Activated naive CD4-positive, alpha-beta T cell treated with anti-CD3 and anti-CD28 coated beads, Interleukin-2, amount 10 ng/mL, durations not matched to agents 7 days and 5 days (primary cell): ENCODE data around the gene RBM20.

Source experiments
- CTCF ChIA-PET: fragments of 350-600 bp; sonication (Branson Sonifier 250); formaldehyde crosslinking; loops from one replicate; lab custom pipeline; 2021; ENCODE audit warnings: antibody characterized with exemption; lab: Charles Lee
- DNase-seq: peaks from one replicate; pipeline ENCODE4 v3.0.0-alpha.2; 2020
- H3K27ac Mint-ChIP-seq: one replicate; pipeline ENCODE4 v1.8.0; 2021; ENCODE audit warnings: mild to moderate bottlenecking, moderate library complexity, mixed read lengths
- H3K27me3 Mint-ChIP-seq: one replicate; pipeline ENCODE4 v1.8.0; 2021; ENCODE audit warnings: mild to moderate bottlenecking, mixed read lengths
- H3K36me3 Mint-ChIP-seq: one replicate; pipeline ENCODE4 v1.8.0; 2021; ENCODE audit warnings: mixed read lengths
- H3K4me1 Mint-ChIP-seq: one replicate; pipeline ENCODE4 v1.8.0; 2021; ENCODE audit warnings: mixed read lengths
- H3K4me3 Mint-ChIP-seq: one replicate; pipeline ENCODE4 v1.8.0; 2021; ENCODE audit warnings: mild to moderate bottlenecking, moderate library complexity, mixed read lengths
- H3K9me3 Mint-ChIP-seq: one replicate; pipeline ENCODE4 v1.8.0; 2021; ENCODE audit warnings: mixed read lengths

Gene RBM20

GRCh38 chr10:110818311-110819256, 174.4 kb downstream of the RBM20 start:
- no peaks in the 10 kb centered on the region for H3K36me3 Mint-ChIP-seq
- DNase-seq = no peak
- peaks cover 20% of the 10 kb centered on the region for H3K4me1 Mint-ChIP-seq
- no peak overlapping the region for H3K4me3 Mint-ChIP-seq
- H3K9me3 Mint-ChIP-seq = no peaks in the 10 kb centered on the region
- no peak overlapping the region for H3K27ac Mint-ChIP-seq
- no peaks in the 10 kb centered on the region for H3K27me3 Mint-ChIP-seq
- CTCF ChIA-PET = interaction anchor here (0.6 kb wide), 1 partner anchor 70 kb away, joined by 3 read pairs; no protein-coding TSS in a partner anchor

DNA sequence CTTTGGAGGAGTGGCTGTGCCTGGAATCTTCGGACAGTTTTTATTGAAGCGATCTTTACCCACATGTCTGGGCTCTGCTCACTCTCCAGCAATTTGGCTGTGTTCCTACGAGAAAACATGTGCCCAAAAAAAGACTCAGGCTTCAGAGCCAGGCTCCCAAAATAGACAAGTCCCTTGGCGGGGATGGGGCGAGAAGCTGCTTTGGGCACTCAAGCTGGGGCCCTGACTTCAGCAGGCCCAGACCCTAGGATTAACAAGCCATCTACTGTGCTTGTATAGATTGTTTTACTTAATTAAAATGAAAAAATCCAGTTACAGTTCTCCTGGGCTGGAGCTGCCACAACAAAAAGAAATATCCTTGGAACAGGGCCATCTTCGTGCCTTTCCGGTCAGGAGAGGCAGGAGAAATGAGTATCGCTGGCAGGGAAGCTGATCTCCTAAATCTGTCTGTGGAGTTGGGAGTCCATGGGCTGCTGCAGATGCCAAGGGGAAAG, 176.2 kb downstream of the RBM20 start:
- Mint-ChIP-seq H3K9me3 (no peaks in the 10 kb centered on the region), H3K4me3 (no peak overlapping the region), H3K36me3 (no peaks in the 10 kb centered on the region), H3K4me1 (peaks cover 17% of the 10 kb centered on the region), H3K27me3 (peaks cover 8% of the 10 kb centered on the region), H3K27ac (no peak overlapping the region)
- CTCF ChIA-PET = interaction anchor here (1.3 kb wide), 1 partner anchor 16 kb away, joined by 3 read pairs; no protein-coding TSS in a partner anchor
- DNase-seq = no peak

GRCh38 chr10:110821508-110821907, 177.4 kb downstream of the RBM20 start:
- CTCF ChIA-PET = no interaction called here
- Mint-ChIP-seq H3K27ac (no peak overlapping the region), H3K27me3 (peaks cover 11% of the 10 kb centered on the region), H3K4me1 (peaks cover 17% of the 10 kb centered on the region), H3K9me3 (no peaks in the 10 kb centered on the region), H3K4me3 (no peak overlapping the region), H3K36me3 (no peaks in the 10 kb centered on the region)
- DNase-seq = no peak

DNA sequence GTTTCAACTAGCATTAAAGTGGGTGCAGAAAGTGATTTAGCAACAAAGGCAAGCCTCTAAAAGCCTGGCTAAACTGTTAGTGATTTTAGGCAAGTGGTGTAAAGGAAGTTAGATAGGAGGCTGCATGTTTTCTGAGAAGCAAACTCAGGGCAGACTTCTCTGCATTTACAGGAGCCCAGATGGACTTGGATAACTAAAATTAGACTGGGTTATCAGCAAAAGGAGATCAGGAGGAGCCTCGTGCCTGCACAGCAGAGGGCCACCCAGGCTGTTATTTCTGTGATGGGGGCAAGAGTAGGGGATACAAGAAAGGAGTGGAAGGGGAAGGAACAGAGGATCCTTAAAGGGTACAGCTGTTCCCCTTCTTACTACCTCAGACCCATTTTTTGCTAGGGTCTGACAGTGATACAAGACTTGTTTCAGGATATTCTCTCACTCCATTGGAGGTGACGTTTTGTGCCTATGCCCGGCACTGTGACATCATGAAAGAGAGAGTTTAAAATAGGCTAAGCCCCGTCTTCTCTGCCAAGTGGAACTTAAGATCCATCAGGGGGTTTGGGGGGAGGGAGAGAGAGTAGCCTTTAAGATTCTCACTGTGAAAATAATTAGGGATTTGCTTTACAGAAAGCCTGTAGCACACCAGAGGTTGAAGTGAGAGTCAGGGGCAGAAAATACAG, 178.0 kb downstream of the RBM20 start:
- CTCF ChIA-PET = no interaction called here
- H3K36me3 Mint-ChIP-seq = no peaks in the 10 kb centered on the region

DNA sequence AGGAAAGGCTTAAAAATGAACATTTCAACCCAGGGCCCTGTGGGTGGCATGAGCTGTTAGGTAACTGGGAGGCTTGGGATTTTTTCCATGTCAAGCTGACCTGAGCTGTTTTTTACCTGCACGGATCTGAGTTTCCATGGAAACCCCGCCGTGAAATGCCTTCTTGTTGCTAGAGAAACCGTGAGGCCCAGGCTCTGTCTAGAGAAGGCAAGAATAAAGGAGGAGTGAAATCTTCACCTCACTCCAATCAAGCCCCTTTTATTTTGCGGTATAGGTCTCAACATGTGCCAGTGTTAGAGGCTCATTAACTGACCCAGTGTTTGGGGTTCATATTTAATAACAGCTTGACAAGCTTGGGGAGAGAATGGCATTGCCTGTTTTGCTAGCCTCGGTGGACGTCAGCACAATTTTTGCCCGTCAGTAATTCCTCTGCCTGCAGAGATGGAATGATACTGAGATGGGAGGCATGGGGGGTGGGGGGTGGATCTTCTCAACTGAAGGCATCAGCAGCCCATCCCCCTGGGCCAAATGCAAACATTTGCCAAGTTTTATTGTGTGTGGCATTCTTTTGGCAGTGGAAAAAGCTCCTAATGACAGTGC, 178.7 kb downstream of the RBM20 start:
- Mint-ChIP-seq H3K9me3 (no peaks in the 10 kb centered on the region), H3K36me3 (no peaks in the 10 kb centered on the region), H3K27me3 (peaks cover 19% of the 10 kb centered on the region), H3K4me3 (no peak overlapping the region), H3K27ac (no peak overlapping the region), H3K4me1 (peaks cover 7% of the 10 kb centered on the region)
- CTCF ChIA-PET = no interaction called here
- DNase-seq = no peak

More for the DNA sequence above, 178.0 kb downstream of the RBM20 start:
- Mint-ChIP-seq H3K4me1 (peaks cover 13% of the 10 kb centered on the region), H3K27ac (no peak overlapping the region), H3K27me3 (peaks cover 18% of the 10 kb centered on the region), H3K9me3 (no peaks in the 10 kb centered on the region), H3K4me3 (no peak overlapping the region)
- no peak for DNase-seq

DNA sequence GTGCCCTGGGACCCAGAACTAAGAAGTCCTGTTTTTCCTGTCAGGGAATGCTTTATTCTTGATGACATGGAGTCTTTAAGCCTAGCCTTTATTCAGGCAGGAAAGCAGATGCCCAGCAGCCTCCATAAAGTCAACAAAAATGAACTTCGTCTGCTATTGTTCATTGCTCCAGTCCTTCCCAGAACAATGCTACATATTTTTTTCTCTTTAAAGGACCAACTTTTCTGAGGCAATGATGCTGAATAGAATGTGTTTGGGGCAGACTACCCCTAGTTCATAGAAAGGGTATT, 180.0 kb downstream of the RBM20 start:
- CTCF ChIA-PET = no interaction called here
- Mint-ChIP-seq H3K36me3 (no peaks in the 10 kb centered on the region), H3K4me1 (peaks cover 7% of the 10 kb centered on the region), H3K9me3 (no peaks in the 10 kb centered on the region), H3K4me3 (no peak overlapping the region), H3K27ac (no peak overlapping the region), H3K27me3 (peaks cover 19% of the 10 kb centered on the region)
- DNase-seq = no peak

DNA sequence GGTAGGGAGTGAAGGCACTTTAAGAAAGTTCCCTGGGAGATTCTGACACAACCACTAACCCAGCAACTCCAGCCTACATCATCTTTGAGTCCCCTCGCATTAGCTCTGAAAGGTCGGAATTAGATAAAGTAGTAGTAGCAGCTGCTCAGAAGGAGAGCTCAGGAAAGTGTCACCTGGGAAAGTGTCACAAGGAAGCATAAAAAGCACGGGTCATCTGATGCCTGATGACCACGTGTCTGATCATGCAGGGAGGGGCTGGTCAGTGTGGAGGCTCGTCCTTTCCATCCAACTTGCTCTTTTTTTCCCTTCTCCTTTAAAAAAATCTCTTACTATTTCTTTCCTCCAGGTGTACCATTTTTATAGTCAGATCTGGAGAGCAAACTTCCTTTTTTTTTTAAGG, 180.5 kb downstream of the RBM20 start:
- Mint-ChIP-seq H3K9me3 (no peaks in the 10 kb centered on the region), H3K27me3 (peaks cover 19% of the 10 kb centered on the region), H3K36me3 (no peaks in the 10 kb centered on the region), H3K4me1 (peaks cover 7% of the 10 kb centered on the region), H3K4me3 (no peak overlapping the region), H3K27ac (no peak overlapping the region)
- CTCF ChIA-PET = interaction anchor here (0.8 kb wide), 1 partner anchor 21 kb away, joined by 3 read pairs; no protein-coding TSS in a partner anchor
- DNase-seq = no peak

- Mint-ChIP-seq H3K27ac (no peak overlapping the region), H3K36me3 (no peaks in the 10 kb centered on the region), H3K4me3 (no peak overlapping the region), H3K4me1 (peaks cover 7% of the 10 kb centered on the region), H3K27me3 (peaks cover 19% of the 10 kb centered on the region), H3K9me3 (no peaks in the 10 kb centered on the region)
- no peak for DNase-seq
- CTCF ChIA-PET = interaction anchor here (0.8 kb wide), 1 partner anchor 21 kb away, joined by 3 read pairs; no protein-coding TSS in a partner anchor
These were observed 181.4 kb downstream of the RBM20 start for GRCh38 chr10:110825508-110825907.

GRCh38 chr10:110827410-110827809, 183.3 kb downstream of the RBM20 start:
- DNase-seq = no peak
- H3K4me3 Mint-ChIP-seq = no peak overlapping the region
- H3K9me3 Mint-ChIP-seq = no peaks in the 10 kb centered on the region
- H3K27me3 Mint-ChIP-seq = peaks cover 19% of the 10 kb centered on the region
- H3K36me3 Mint-ChIP-seq = no peaks in the 10 kb centered on the region
- CTCF ChIA-PET = interaction anchor here (0.8 kb wide), 2 partner anchors 23 to 66 kb away, joined by 3 read pairs; no protein-coding TSS in a partner anchor
- no peak overlapping the region for H3K27ac Mint-ChIP-seq
- peaks cover under 1% of the 10 kb centered on the region for H3K4me1 Mint-ChIP-seq

GRCh38 chr10:110827875-110828274, 183.7 kb downstream of the RBM20 start:
- Mint-ChIP-seq H3K9me3 (no peaks in the 10 kb centered on the region), H3K4me3 (no peak overlapping the region), H3K4me1 (no peaks in the 10 kb centered on the region), H3K36me3 (no peaks in the 10 kb centered on the region), H3K27ac (no peak overlapping the region), H3K27me3 (peaks cover 19% of the 10 kb centered on the region)
- DNase-seq = no peak
- CTCF ChIA-PET = interaction anchor here (0.8 kb wide), 1 partner anchor 24 kb away, joined by 3 read pairs; no protein-coding TSS in a partner anchor

DNA sequence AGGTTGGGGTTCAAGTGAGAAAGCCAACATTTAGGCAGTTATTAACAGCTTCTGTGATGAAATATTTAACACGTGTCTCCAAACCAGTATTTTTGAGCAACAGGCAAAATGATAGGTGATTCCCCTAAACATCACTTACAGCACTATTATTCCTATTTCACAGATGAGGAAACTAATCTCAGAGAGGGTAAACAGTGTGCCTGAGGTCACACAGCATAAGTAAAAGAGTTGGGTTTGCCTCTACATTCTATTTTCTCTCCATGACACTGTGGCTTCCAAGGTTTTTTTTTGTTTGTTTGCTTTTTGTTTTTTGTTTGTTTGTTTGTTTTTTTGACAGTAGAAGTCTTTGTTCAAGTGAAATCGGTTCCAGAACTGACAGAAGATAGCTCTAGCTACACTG, 184.4 kb downstream of the RBM20 start:
- DNase-seq = no peak
- Mint-ChIP-seq H3K4me3 (no peak overlapping the region), H3K4me1 (peaks cover 3% of the 10 kb centered on the region), H3K27me3 (peaks cover 19% of the 10 kb centered on the region), H3K36me3 (no peaks in the 10 kb centered on the region), H3K27ac (no peak overlapping the region), H3K9me3 (no peaks in the 10 kb centered on the region)
- CTCF ChIA-PET = interaction anchor here (0.8 kb wide), 1 partner anchor 24 kb away, joined by 3 read pairs; no protein-coding TSS in a partner anchor

DNA sequence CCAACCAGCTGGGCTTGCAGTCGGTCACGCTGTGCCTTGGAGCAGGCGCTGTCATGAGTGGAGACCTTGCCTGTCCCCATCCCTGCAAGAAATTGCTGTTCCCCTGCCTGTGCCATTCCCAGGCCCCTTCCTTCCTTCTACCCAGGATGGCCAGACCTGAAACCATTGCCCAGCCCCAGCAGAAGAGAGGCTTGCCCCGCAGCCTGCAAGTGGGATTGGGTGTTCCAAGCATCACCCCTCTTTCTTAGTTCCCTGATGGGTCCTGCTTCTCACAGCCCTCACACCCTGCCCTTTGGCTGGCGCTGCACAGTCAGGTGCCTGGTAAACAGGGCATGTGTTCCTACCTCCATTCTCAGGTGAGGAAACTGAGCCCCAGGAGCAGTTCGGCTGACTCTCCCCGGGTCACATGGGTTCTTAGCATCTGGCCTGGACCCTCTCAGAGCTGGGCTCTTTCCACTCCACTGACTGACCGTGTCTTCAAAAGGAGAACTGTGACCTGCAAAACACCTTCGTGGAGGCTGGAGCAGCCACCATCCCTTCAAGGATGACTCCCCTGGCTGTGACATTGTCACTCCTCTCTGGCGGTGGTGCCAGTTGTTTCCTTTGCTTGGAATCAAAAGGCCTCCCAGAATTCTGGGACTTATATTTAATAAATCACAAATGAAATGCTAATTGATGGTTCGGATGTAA, 185.7 kb downstream of the RBM20 start:
- Mint-ChIP-seq H3K27ac (no peak overlapping the region), H3K27me3 (peaks cover 13% of the 10 kb centered on the region), H3K4me1 (peaks cover 15% of the 10 kb centered on the region), H3K36me3 (no peaks in the 10 kb centered on the region), H3K4me3 (no peak overlapping the region), H3K9me3 (no peaks in the 10 kb centered on the region)
- DNase-seq = no peak
- CTCF ChIA-PET = no interaction called here

GRCh38 chr10:110833234-110833940, 189.3 kb downstream of the RBM20 start:
- no peaks in the 10 kb centered on the region for H3K9me3 Mint-ChIP-seq
- H3K4me1 Mint-ChIP-seq = peaks cover 39% of the 10 kb centered on the region
- H3K4me3 Mint-ChIP-seq = no peak overlapping the region
- H3K27me3 Mint-ChIP-seq = no peaks in the 10 kb centered on the region
- peak overlapping the region; percentile 20 for H3K27ac Mint-ChIP-seq
- CTCF ChIA-PET = interaction anchor here (0.6 to 1.3 kb wide), 3 partner anchors 30 to 194 kb away, joined by 3 read pairs; no protein-coding TSS in a partner anchor
- DNase-seq = peak; percentile 28
- H3K36me3 Mint-ChIP-seq = peaks cover 4% of the 10 kb centered on the region
